ENCODE measurements around the gene ACSS1.

Gene ACSS1

GRCh38 chr20:25038103-25038410, 19.9 kb downstream of the ACSS1 start:
- no peak for ATAC-seq
- TF ChIP-seq ZFP3 (CRISPR knock-in tag; IDR thresholded peaks at IDR 0.05) (no peak), ZC3H10 (CRISPR knock-in tag; IDR thresholded peaks at IDR 0.05) (no peak), TOX (CRISPR knock-in tag; IDR thresholded peaks at IDR 0.05; ENCODE audit: borderline replicate concordance) (no peak), SNAI2 (CRISPR knock-in tag; IDR thresholded peaks at IDR 0.05) (no peak), ZNF70 (CRISPR knock-in tag; IDR thresholded peaks at IDR 0.05) (no peak), ESRRG (CRISPR knock-in tag; IDR thresholded peaks at IDR 0.05) (no peak), TCF4 (CRISPR knock-in tag; IDR thresholded peaks at IDR 0.05; ENCODE audit: borderline replicate concordance) (no peak), PPARA (CRISPR knock-in tag; IDR thresholded peaks at IDR 0.05; ENCODE audit: borderline replicate concordance) (no peak), BACH2 (CRISPR knock-in tag; IDR thresholded peaks at IDR 0.05; ENCODE audit: borderline replicate concordance) (no peak), RARB (CRISPR knock-in tag; IDR thresholded peaks at IDR 0.05) (no peak), GLIS3 (CRISPR knock-in tag; IDR thresholded peaks at IDR 0.05) (no peak)
- TF ChIP-seq, protein P1, sequence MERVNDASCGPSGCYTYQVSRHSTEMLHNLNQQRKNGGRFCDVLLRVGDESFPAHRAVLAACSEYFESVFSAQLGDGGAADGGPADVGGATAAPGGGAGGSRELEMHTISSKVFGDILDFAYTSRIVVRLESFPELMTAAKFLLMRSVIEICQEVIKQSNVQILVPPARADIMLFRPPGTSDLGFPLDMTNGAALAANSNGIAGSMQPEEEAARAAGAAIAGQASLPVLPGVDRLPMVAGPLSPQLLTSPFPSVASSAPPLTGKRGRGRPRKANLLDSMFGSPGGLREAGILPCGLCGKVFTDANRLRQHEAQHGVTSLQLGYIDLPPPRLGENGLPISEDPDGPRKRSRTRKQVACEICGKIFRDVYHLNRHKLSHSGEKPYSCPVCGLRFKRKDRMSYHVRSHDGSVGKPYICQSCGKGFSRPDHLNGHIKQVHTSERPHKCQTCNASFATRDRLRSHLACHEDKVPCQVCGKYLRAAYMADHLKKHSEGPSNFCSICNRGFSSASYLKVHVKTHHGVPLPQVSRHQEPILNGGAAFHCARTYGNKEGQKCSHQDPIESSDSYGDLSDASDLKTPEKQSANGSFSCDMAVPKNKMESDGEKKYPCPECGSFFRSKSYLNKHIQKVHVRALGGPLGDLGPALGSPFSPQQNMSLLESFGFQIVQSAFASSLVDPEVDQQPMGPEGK (CRISPR knock-in tag; IDR thresholded peaks at IDR 0.05; ENCODE audit: borderline replicate concordance): no peak
- TF ChIP-seq, protein P2, sequence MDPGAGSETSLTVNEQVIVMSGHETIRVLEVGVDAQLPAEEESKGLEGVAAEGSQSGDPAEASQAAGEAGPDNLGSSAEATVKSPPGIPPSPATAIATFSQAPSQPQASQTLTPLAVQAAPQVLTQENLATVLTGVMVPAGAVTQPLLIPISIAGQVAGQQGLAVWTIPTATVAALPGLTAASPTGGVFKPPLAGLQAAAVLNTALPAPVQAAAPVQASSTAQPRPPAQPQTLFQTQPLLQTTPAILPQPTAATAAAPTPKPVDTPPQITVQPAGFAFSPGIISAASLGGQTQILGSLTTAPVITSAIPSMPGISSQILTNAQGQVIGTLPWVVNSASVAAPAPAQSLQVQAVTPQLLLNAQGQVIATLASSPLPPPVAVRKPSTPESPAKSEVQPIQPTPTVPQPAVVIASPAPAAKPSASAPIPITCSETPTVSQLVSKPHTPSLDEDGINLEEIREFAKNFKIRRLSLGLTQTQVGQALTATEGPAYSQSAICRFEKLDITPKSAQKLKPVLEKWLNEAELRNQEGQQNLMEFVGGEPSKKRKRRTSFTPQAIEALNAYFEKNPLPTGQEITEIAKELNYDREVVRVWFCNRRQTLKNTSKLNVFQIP (CRISPR knock-in tag; IDR thresholded peaks at IDR 0.05; ENCODE audit: borderline replicate concordance, low read depth): no peak

GRCh38 chr20:25037288-25038102, 20.4 kb downstream of the ACSS1 start:
- ATAC-seq: no peak
- no peak for TF ChIP-seq ESRRG (CRISPR knock-in tag; IDR thresholded peaks at IDR 0.05)
- TF ChIP-seq ZFP3 (CRISPR knock-in tag; IDR thresholded peaks at IDR 0.05): no peak
- TF ChIP-seq ZNF70 (CRISPR knock-in tag; IDR thresholded peaks at IDR 0.05): no peak
- no peak for TF ChIP-seq ZNF565 (CRISPR knock-in tag; conservative IDR thresholded peaks at IDR 0.05; ENCODE audit: low read depth)
- no peak for TF ChIP-seq TOX (CRISPR knock-in tag; IDR thresholded peaks at IDR 0.05; ENCODE audit: borderline replicate concordance)
- no peak for TF ChIP-seq BACH2 (CRISPR knock-in tag; IDR thresholded peaks at IDR 0.05; ENCODE audit: borderline replicate concordance)
- TF ChIP-seq, protein P3, sequence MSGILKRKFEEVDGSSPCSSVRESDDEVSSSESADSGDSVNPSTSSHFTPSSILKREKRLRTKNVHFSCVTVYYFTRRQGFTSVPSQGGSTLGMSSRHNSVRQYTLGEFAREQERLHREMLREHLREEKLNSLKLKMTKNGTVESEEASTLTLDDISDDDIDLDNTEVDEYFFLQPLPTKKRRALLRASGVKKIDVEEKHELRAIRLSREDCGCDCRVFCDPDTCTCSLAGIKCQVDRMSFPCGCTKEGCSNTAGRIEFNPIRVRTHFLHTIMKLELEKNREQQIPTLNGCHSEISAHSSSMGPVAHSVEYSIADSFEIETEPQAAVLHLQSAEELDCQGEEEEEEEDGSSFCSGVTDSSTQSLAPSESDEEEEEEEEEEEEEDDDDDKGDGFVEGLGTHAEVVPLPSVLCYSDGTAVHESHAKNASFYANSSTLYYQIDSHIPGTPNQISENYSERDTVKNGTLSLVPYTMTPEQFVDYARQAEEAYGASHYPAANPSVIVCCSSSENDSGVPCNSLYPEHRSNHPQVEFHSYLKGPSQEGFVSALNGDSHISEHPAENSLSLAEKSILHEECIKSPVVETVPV (CRISPR knock-in tag; IDR thresholded peaks at IDR 0.05): no peak
- TF ChIP-seq SNAI2 (CRISPR knock-in tag; IDR thresholded peaks at IDR 0.05): no peak
- no peak for TF ChIP-seq OSR1 (CRISPR knock-in tag; IDR thresholded peaks at IDR 0.05)
- TF ChIP-seq, protein P4, sequence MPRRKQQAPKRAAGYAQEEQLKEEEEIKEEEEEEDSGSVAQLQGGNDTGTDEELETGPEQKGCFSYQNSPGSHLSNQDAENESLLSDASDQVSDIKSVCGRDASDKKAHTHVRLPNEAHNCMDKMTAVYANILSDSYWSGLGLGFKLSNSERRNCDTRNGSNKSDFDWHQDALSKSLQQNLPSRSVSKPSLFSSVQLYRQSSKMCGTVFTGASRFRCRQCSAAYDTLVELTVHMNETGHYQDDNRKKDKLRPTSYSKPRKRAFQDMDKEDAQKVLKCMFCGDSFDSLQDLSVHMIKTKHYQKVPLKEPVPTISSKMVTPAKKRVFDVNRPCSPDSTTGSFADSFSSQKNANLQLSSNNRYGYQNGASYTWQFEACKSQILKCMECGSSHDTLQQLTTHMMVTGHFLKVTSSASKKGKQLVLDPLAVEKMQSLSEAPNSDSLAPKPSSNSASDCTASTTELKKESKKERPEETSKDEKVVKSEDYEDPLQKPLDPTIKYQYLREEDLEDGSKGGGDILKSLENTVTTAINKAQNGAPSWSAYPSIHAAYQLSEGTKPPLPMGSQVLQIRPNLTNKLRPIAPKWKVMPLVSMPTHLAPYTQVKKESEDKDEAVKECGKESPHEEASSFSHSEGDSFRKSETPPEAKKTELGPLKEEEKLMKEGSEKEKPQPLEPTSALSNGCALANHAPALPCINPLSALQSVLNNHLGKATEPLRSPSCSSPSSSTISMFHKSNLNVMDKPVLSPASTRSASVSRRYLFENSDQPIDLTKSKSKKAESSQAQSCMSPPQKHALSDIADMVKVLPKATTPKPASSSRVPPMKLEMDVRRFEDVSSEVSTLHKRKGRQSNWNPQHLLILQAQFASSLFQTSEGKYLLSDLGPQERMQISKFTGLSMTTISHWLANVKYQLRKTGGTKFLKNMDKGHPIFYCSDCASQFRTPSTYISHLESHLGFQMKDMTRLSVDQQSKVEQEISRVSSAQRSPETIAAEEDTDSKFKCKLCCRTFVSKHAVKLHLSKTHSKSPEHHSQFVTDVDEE (CRISPR knock-in tag; IDR thresholded peaks at IDR 0.05): no peak

GRCh38 chr20:25036331-25036936, 21.5 kb downstream of the ACSS1 start:
- no peak for ATAC-seq
- no peak for TF ChIP-seq BACH2 (CRISPR knock-in tag; IDR thresholded peaks at IDR 0.05; ENCODE audit: borderline replicate concordance)
- no peak for TF ChIP-seq ESRRG (CRISPR knock-in tag; IDR thresholded peaks at IDR 0.05)
- no peak for TF ChIP-seq GLIS3 (CRISPR knock-in tag; IDR thresholded peaks at IDR 0.05)
- TF ChIP-seq ZC3H10 (CRISPR knock-in tag; IDR thresholded peaks at IDR 0.05): no peak
- TF ChIP-seq, protein P3 (CRISPR knock-in tag; IDR thresholded peaks at IDR 0.05): no peak
- no peak for TF ChIP-seq ZFP30 (CRISPR knock-in tag; IDR thresholded peaks at IDR 0.05)

Data from SK-N-SH treated with all-trans-retinoic acid at 6 μM for 48 hours (cell line).